Measurements from ENCODE around the gene SRPRA.

SRPRA gene

DNA sequence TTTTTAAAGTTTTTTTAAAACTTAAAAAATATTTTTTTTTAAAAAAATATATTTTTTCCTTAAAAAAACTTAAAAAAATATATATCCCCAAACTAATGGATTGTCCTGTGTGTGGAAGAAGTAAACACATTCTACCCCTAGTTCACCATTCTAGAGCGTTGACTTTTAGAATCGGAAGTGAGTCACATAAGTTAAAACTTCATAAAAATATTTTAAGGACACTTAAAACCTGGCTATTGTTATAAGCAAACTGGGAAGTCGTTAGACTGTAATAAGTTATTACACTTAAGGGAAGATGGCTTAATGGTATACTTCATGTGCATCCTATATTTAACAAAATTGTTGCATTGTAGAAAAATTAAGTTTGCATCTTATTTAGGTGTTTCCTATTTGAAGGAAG, 36.0 kb downstream of the SRPRA start:
- in situ Hi-C loops (cut with HindIII; ENCODE audit: low sequenced_read_pairs): loop anchor here (25.0 kb wide), 1 partner anchor 295 kb away; the partner anchor contains the start of gene VSIG10L2

DNA sequence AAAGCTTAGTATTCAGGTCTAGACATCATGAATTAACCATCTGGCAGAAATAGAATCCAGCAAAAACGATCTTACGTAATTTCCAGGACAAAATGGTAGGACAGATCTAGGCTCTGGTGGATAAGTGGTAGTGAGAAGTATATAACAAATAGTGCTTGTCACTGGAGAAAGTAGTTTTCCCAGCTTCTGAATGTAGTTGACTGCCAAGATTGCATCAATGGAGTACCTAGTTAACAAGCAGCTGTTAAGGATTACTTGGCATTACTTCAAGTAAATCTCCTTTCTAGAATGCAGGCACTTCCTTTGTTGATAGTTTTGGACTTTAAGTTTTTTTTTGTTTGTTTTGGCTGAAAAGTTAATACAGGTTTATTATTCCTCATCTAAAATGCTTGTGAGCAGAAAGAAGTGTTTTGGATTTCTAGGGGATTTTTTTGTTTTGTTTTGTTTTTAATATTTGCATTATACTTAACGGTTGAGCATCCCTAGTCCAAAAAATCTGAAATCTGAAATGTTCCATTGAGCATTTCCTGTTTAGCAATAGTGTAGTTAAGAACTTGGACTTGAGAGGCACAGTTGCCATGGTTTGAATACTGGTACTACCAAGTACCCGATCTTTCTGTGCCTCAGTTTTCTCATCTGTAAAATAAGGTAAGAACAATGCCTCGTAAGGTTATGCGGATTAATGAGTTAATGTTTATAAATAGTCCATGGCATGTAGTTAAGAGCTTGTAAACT, 36.8 kb downstream of the SRPRA start:
- in situ Hi-C loops (cut with HindIII; ENCODE audit: low sequenced_read_pairs): loop anchor here (25.0 kb wide), 1 partner anchor 295 kb away; the partner anchor contains the start of gene VSIG10L2

DNA sequence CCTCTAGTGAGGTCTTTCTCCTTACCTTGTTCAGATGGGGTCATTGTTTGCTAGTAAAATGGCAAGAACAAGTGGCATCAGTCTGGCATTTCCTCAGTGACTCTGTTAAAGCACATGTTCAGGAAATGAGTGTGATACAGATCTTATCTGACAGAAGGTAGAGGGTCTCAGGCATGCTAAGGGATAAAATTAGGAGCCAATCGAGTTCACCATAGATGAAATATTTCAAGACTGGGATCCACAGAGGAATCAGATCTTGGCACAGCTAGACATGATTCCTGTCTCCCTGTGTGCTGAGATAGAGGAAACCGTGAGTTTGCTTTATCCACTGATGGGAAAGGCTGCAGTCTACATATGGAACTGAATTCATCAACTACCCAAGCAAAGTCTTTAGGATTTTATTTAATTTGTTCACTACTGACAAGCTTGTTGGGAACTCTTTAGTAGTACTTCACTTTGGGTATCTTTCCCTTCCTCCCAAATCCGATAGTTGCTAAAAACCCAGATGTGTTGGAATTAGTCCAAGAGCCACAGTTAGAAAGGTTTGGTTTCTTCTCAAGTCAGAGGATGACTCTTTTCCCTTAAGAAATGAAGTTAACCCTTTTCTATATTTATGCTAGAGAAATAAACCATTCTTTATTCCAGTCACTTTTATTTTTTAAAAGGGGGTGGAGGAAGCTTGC, 38.7 kb downstream of the SRPRA start:
- in situ Hi-C loops (cut with HindIII; ENCODE audit: low sequenced_read_pairs): loop anchor here (25.0 kb wide), 1 partner anchor 293 kb away; the partner anchor contains the start of gene VSIG10L2

DNA sequence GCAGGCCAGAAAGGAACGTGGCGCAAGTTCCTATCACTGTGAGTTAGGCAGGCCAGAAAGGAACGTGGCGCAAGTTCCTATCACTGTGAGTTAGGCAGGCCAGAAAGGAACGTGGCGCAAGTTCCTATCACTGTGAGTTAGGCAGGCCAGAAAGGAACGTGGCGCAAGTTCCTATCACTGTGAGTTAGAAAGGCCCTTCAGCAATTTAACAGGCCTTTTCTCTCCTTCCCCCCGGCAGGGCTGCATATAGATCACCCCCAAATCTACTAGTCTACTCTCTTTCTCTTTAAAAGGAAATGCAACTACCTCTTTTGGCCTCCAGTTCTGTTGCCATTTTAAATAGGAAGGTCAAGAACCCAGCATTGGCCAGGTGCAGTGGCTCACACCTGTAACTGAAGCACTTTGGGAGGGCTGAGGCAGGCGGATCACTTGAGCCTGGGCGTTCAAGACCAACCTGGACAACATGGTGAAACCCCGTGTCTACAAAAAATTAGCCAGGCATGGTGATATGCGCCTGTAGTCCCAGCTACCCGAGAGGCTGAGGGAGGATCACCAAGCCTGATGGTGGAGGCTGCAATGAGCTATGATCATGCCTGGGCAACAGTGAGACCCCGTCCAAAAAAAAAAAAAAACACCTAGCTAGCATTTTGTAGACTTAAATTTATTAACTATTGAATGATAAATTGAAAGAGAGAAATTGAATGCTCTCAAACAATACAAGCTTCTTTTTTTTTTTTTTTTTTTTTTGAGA, 42.2 kb downstream of the SRPRA start:
- in situ Hi-C loops (cut with HindIII; ENCODE audit: low sequenced_read_pairs): loop anchor here (25.0 kb wide), 1 partner anchor 289 kb away; the partner anchor contains the start of gene VSIG10L2

DNA sequence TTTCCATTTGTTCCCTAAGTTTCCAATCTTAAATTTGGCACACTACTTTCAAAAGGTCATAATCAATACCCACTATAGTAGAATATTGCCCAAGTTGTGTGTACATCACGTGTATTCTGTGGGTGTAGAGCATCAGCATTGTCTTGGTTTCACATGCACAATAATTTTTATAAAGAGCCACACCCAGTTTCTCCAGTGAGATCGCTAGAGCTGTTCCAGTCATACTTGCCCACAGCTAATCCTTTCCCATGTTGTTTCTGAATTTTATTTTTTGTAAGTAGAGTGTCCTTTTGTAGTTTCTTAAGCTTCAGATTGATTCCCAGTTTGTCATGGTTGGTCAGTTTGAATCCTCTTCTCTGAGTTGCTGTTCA, 43.4 kb downstream of the SRPRA start:
- in situ Hi-C loops (cut with HindIII; ENCODE audit: low sequenced_read_pairs): loop anchor here (25.0 kb wide), 1 partner anchor 288 kb away; the partner anchor contains the start of gene VSIG10L2

DNA sequence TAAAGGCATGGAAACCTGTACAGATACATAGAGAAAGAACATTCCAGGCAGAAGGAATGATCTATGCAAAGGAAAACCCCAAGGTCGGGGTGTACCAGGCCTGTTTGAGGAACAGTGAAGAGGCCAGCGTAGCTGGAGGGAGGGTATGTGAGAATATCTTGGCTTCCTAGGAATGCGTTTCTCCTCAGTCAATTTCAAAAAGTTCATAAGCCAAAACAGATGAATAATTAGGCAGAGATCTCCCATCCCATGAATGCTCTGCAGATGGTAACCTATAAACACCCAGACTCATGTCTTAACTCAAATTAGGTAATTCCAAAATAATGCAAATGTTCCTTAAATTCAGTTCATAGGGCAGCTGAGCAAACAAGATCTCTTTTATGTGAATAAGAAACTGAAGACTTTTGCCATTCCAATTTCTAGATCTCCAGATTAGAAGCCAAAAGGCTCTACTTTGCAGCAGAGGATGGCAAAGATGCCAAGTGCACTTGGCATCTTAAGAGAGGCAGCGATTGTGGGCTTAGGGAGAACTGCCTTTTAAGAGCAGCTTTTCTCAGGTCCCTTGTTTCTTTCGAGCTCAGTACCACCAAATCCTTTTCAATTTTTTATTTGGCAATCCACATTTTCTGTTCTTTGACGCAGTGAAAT, 43.9 kb downstream of the SRPRA start:
- in situ Hi-C loops (cut with HindIII; ENCODE audit: low sequenced_read_pairs): loop anchor here (25.0 kb wide), 1 partner anchor 287 kb away; the partner anchor contains the start of gene VSIG10L2

DNA sequence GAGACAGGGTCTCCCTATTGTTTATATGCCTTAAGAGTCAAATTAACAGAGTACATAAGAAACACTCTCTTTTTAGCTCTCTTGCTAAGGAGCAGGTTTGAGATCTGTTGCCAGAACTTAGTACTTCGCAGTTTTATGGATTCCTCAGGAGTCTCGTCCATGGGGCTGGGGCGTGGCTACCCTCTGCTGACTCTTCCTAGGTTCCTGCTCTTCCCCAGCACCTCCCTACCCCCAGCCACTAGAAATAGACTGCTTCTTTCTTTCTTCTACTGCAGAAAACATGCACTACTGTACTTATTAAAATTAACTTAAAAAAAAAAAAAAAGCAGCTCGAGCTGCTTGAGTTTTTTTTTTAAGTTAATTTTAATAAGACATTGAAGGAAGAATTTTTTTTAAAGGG, 49.1 kb downstream of the SRPRA start:
- in situ Hi-C loops (cut with HindIII; ENCODE audit: low sequenced_read_pairs): no loop called here

DNA sequence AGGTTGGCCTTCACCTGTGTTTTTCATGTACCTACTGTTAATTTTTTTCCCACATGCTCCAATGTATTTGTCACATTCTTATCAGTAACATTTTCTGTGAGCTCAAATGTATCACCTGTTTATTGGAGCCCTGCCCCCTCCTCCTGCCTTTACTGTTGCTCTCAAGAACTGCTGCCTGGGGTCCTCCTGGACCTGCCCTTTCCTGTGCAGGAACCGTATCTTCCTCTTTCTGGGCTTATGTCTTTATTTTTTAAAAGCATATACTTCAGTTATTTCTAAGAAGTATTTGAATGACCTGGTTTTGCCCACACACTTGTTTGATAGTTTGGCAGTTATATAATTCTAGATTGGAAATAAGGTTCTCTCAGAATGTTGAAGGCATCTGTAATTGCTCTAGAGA, 51.2 kb downstream of the SRPRA start:
- in situ Hi-C loops (cut with HindIII; ENCODE audit: low sequenced_read_pairs): no loop called here

DNA sequence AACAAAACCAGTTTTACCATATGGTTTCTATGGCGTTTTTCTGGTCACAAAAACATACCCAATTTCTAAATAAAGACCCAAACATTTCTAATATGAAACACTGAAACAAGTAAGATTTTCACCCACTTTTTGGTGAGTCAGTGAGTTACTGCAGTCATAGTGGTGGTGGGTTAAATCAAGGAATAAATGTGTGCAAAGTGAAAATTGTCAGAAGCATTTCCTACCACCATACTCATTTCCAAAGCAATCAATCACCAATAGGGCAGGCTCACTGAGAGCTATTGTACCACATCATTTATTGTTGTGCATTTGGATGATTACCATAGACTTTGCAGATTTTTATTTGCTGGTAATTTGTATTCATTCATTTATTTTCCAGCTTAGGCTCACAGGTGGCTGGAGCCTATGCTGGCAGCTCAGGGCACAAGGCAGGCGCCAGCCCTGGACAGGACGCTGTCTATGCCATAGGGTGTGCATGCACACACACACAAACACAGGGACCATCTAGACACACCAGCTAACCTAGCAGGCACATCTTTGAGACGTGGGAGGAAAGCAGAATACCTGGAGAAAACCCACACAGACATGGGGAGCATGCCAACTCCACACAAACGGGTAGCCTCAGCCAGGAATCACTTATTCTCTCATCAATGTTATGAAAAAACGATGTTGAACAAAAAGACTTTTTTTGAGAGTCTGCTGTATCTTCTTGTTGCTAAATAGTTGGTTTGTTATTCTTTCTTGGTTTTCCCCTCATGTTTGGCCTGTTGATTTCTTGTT, 52.0 kb downstream of the SRPRA start:
- in situ Hi-C loops (cut with HindIII; ENCODE audit: low sequenced_read_pairs): no loop called here

DNA sequence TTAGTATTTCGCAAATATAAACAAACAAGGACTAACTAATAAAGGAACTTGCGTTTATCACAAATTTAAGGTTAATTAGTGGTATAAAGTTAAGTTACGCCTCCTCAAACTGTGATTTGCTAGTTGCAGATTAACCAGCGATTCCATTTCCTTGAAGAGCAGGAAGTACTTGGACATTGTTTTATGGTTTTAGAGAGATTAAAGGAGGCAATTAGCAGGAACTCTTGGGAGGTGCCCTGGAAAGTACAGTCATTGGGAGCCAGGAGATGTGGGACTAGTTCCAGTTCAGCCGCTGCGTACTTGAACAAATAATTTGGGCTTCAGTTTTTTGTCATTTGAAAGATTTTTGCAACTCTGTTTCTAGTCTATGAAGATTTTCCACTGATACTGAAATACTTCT, 53.9 kb downstream of the SRPRA start:
- in situ Hi-C loops (cut with HindIII; ENCODE audit: low sequenced_read_pairs): no loop called here

DNA sequence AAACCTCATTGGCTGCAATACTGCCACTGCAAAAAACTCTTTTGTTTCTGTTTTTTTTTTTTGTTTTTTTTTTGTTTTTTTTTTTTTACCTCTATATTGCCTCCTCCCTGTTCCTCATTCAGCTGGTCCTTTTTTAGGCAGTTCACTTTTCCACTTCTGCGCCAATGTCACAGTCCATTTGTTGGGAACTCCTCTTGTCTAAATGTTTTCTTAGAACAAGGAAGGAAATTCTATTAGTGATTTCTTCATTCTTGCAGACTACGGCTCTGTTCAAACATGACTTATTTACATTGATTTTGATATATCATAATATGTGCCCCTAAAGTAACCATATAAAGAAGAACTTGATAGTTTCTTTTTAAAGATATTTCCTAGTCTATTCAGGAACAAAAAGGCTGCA, 54.3 kb downstream of the SRPRA start:
- in situ Hi-C loops (cut with HindIII; ENCODE audit: low sequenced_read_pairs): no loop called here

All from DLD1 (cell line).